Neural cell (in vitro differentiated cells): ENCODE results near the gene HLA-DPA1.

Source experiments
- EP300 ChIP-seq: fragments of 450-650 bp; conservative IDR thresholded peaks from 2 replicates; pipeline ENCODE4 v1.6.1; 2014; ENCODE audit warnings: antibody characterized with exemption, mild to moderate bottlenecking, moderate library complexity; ENCODE audit not compliant: poor library complexity, severe bottlenecking
- EZH2 ChIP-seq: fragments of 200-600, 300-800 bp; shearing (Covaris generic), sonication (generic); IDR thresholded peaks from 2 replicates; pipeline ENCODE4 v1.6.1; 2014; ENCODE audit warnings: antibody characterized with exemption, low read length, borderline replicate concordance, mild to moderate bottlenecking; ENCODE audit not compliant: insufficient read depth, poor library complexity, severe bottlenecking
- POLR2AphosphoS5 ChIP-seq: IDR thresholded peaks from 2 replicates; pipeline ENCODE4 v1.6.1; 2012
- SMC3 ChIP-seq: fragments of 450-650 bp; conservative IDR thresholded peaks from 2 replicates; pipeline ENCODE4 v1.6.1; 2014; ENCODE audit warnings: antibody characterized with exemption, mild to moderate bottlenecking, moderate library complexity; ENCODE audit not compliant: poor library complexity
- TF ChIP-seq, protein P1 (sequence below): fragments of 450-650 bp; IDR thresholded peaks from 2 replicates; pipeline ENCODE4 v1.5.1; 2014; ENCODE audit warnings: antibody characterized with exemption, mild to moderate bottlenecking, moderate library complexity; ENCODE audit not compliant: poor library complexity, severe bottlenecking
- TF ChIP-seq, protein P2 (sequence below): IDR thresholded peaks from 2 replicates; pipeline ENCODE4 v1.6.1; 2012; ENCODE audit warnings: borderline replicate concordance

DNA sequence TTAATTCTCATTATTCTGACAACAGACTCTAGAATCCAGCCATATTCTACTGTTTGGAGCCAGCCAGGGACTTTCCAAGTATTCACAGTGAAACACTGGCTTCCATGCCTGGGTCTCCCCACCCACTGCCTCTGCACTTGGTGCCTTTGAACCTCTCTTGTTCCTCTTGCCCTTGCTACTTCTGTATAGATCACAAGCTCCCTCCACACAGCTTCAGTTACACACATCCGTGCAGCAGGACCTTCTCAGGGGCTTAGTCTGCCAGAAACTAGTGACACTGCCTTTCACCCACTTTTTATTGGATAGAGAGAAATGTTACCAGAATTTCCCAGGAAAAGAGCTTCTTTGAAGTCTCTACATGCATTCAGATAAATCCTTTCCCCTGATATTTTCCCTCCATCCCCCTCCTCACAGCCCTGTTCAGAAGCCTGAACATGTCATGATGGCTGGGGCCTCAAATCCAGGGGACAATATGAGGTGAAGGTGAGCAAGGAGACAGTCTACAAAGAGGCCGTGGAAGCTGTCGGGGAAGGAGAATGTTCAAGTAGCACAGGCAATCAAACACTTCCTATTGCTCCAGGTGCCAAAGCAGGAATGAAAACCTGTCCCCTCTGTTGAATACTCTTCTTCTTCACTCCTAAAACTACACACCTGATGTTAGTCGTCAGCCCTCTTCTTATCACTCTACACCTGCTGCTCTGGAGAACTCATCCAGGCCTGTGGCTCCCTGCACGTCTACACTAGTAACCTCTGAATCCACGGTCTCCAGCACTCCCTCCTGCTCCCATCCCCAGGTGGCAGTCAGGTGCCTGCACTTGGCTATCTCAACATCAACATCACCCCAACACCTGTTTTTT is 43.9 kb downstream of the HLA-DPA1 start:
- no peak for TF ChIP-seq EZH2
- TF ChIP-seq, protein P1, sequence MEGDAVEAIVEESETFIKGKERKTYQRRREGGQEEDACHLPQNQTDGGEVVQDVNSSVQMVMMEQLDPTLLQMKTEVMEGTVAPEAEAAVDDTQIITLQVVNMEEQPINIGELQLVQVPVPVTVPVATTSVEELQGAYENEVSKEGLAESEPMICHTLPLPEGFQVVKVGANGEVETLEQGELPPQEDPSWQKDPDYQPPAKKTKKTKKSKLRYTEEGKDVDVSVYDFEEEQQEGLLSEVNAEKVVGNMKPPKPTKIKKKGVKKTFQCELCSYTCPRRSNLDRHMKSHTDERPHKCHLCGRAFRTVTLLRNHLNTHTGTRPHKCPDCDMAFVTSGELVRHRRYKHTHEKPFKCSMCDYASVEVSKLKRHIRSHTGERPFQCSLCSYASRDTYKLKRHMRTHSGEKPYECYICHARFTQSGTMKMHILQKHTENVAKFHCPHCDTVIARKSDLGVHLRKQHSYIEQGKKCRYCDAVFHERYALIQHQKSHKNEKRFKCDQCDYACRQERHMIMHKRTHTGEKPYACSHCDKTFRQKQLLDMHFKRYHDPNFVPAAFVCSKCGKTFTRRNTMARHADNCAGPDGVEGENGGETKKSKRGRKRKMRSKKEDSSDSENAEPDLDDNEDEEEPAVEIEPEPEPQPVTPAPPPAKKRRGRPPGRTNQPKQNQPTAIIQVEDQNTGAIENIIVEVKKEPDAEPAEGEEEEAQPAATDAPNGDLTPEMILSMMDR = no peak
- TF ChIP-seq EP300 = no peak
- no peak for TF ChIP-seq POLR2AphosphoS5
- no peak for TF ChIP-seq SMC3
- TF ChIP-seq, protein P2, sequence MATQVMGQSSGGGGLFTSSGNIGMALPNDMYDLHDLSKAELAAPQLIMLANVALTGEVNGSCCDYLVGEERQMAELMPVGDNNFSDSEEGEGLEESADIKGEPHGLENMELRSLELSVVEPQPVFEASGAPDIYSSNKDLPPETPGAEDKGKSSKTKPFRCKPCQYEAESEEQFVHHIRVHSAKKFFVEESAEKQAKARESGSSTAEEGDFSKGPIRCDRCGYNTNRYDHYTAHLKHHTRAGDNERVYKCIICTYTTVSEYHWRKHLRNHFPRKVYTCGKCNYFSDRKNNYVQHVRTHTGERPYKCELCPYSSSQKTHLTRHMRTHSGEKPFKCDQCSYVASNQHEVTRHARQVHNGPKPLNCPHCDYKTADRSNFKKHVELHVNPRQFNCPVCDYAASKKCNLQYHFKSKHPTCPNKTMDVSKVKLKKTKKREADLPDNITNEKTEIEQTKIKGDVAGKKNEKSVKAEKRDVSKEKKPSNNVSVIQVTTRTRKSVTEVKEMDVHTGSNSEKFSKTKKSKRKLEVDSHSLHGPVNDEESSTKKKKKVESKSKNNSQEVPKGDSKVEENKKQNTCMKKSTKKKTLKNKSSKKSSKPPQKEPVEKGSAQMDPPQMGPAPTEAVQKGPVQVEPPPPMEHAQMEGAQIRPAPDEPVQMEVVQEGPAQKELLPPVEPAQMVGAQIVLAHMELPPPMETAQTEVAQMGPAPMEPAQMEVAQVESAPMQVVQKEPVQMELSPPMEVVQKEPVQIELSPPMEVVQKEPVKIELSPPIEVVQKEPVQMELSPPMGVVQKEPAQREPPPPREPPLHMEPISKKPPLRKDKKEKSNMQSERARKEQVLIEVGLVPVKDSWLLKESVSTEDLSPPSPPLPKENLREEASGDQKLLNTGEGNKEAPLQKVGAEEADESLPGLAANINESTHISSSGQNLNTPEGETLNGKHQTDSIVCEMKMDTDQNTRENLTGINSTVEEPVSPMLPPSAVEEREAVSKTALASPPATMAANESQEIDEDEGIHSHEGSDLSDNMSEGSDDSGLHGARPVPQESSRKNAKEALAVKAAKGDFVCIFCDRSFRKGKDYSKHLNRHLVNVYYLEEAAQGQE = no peak
